DOHH2 (cell line): ENCODE data around the gene GSTT2.

ENCODE experiments used
- EZH2phosphoT487 ChIP-seq: fragments of 200-600 bp; sonication (generic); IDR thresholded peaks from 2 replicates; pipeline ENCODE4 v1.6.1; 2017; ENCODE audit warnings: borderline replicate concordance, mild to moderate bottlenecking, antibody characterized with exemption, low read length, moderate library complexity, mixed read lengths
- TF ChIP-seq, protein P1 (sequence below): fragments of 200-600 bp; sonication (generic); IDR thresholded peaks from one replicate; pipeline ENCODE4 v1.5.1; 2014; ENCODE audit warnings: antibody characterized with exemption, mild to moderate bottlenecking, low read depth, low read length; ENCODE audit not compliant: poor library complexity, severe bottlenecking

DNA sequence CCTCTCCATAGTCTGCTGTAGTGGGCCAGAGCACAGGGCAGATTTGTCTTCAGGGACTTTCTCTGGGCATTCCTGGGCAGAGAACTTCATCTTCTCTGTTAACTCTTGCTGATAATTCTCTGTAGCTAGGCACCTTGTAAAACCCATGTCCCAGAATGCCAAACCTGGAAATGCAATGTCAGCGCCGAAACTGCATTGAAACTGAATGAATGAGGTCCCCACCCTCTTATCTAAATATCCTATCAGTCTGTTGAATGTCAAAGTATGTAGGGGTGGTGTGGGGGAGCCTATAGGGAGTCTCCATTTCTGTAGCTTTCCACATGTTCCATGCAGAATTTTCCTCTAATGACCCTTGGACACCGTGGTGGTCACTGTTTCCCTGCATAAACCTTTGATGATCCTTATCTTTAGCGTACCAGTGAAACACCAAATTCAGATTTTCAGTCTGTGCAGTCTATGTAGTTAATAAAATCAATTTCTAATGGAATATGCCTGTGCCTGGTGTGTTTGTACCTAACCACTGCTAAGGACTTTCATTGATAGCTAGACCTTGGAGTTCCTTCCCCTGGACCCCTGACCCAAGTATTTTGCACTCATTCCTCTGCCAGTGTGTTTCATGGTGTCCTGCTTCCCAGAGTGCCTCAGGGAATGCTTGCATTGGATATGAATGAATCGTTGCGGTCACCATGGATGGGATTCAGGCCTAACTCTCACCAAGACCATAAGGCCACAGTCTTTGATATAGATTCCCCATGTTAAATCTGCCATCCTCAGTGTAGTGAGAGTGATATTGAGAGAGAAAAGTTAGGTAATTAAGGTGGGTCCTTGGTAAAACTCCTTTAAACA is 28.7 kb downstream of the GSTT2 start:
- TF ChIP-seq, protein P1, sequence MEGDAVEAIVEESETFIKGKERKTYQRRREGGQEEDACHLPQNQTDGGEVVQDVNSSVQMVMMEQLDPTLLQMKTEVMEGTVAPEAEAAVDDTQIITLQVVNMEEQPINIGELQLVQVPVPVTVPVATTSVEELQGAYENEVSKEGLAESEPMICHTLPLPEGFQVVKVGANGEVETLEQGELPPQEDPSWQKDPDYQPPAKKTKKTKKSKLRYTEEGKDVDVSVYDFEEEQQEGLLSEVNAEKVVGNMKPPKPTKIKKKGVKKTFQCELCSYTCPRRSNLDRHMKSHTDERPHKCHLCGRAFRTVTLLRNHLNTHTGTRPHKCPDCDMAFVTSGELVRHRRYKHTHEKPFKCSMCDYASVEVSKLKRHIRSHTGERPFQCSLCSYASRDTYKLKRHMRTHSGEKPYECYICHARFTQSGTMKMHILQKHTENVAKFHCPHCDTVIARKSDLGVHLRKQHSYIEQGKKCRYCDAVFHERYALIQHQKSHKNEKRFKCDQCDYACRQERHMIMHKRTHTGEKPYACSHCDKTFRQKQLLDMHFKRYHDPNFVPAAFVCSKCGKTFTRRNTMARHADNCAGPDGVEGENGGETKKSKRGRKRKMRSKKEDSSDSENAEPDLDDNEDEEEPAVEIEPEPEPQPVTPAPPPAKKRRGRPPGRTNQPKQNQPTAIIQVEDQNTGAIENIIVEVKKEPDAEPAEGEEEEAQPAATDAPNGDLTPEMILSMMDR, result no peak
- TF ChIP-seq EZH2phosphoT487, result no peak
